IPS-18a (cell line): Measurements from ENCODE around the gene RARRES1.
A peak's percentile ranks its signal among the peaks of the same experiment; 100 is the strongest.

Experiments used
- H3K27ac ChIP-seq: one replicate; pipeline ENCODE4 v1.5.1; 2013; ENCODE audit warnings: low read length
- H3K27me3 ChIP-seq: one replicate; pipeline ENCODE4 v1.6.1; 2013; ENCODE audit warnings: mild to moderate bottlenecking, low read length; ENCODE audit not compliant: control insufficient read depth, insufficient read depth
- H3K36me3 ChIP-seq: one replicate; pipeline ENCODE4 v1.6.1; 2013; ENCODE audit warnings: low read depth, low read length; ENCODE audit not compliant: control insufficient read depth
- H3K4me1 ChIP-seq: one replicate; pipeline ENCODE4 v1.6.1; 2013; ENCODE audit warnings: low read depth, low read length; ENCODE audit not compliant: control insufficient read depth
- H3K4me3 ChIP-seq: one replicate; pipeline ENCODE4 v1.5.1; 2013; ENCODE audit warnings: low read length
- H3K9ac ChIP-seq: one replicate; pipeline ENCODE4 v1.6.1; 2013; ENCODE audit warnings: mild to moderate bottlenecking, low read length, moderate library complexity
- H3K9me3 ChIP-seq: one replicate; pipeline ENCODE4 v1.6.1; 2013; ENCODE audit warnings: low read depth, low read length; ENCODE audit not compliant: control insufficient read depth

The RARRES1 gene

DNA sequence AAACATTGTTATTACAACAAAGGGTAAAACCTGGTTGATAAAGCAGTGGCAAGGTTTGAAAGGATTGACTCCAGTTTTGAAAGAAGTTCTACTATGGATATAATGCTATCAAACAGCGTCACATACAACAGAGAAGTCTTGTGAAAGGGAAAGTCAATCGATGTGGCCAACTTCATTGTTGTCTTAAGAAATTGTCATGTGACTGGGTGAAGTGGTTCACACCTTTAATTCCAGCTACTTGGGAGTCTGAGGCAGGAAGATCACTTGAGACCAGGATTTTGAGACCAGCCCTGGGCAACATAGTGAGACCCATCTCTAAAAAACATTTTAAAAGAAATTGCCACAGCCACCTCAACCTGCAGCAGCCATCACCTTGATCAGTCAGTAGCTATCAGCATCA lies 53.6 kb downstream of the RARRES1 start:
- no peaks in the 10 kb centered on the region for H3K27me3 ChIP-seq
- H3K36me3 ChIP-seq = no peaks in the 10 kb centered on the region
- H3K4me3 ChIP-seq = no peak overlapping the region
- no peaks in the 10 kb centered on the region for H3K4me1 ChIP-seq
- no peak overlapping the region for H3K27ac ChIP-seq
- H3K9me3 ChIP-seq = no peaks in the 10 kb centered on the region
- no peak overlapping the region for H3K9ac ChIP-seq

DNA sequence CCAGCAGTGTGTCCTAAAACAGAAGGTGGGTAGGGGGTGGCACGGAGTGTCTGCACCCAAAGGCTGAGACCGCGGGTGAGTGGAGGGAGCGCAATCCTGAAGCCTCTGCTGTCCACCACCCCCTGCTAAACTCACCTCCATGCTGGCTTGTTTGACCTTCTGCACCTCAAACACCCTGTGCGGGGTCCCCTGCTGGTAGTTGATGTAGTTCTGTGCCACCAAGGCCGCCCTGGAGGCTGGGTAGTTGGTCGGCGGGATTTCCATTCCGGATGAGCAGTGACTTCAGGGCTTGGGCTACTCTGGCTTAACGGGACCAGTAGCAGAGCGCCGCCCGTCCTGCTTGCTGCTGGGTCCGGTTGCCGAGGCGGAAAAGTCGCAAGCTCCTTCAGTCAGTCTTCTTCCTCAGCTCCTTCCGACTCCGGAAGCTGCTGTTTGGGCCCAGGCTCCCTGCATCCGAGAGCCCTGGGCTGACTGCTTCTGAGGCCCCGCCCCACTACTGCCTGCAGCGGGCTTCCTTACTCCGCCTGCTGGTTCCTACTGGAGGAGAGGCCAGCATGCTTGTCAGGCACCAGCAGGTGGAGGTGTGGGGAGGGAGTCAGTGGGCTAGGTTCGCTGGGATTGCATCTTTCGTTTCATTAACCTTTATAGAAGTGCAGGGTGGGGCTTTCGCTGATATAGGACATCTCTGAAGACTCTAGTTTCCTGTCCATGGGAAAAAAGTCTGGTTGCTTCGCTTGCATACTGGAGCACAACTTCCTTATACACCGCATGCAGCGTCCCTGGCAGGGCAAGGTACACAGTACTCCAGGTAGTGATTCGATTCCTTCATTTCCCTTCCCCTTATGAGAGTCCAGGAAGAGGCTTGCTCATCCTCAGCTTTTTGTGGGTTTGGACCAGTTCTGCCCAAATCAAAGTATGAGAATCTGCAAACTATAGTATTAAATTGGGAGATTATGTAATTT lies 59.8 kb downstream of the RARRES1 start, which contains the start of gene LXN:
TSS of gene LXN (minus strand) at position 434 of the 962 bp plus-strand sequence. CDS start at position 264, 170 bp downstream.
- Histone ChIP-seq H3K9me3 (no peaks in the 10 kb centered on the region), H3K27ac (peak within 1 kb of the TSS; percentile 30), H3K36me3 (peaks cover 15% of the 10 kb centered on the region), H3K4me1 (peaks cover 3% of the 10 kb centered on the region), H3K27me3 (no peaks in the 10 kb centered on the region), H3K9ac (peak within 1 kb of the TSS; percentile 61), H3K4me3 (peak within 1 kb of the TSS; percentile 68)

DNA sequence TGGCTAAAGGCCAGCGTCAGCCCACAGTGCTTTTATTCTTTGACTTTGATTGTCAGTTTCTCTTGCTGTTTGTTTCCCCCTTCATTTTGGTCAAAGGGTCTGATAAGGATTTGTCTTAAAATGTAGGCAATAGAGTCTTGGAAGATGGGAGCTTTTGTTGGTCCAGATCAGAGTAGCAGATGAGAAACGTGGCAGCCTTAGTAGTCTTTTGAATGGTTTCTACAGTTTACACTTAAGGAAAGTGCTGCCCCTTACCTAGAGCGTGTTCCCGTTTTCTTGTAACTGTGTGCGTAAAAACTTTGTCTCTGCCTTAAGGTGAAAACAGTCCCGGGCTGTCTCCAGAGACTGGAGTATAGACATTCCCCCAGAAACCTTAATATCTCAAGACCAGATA lies 60.4 kb downstream of the RARRES1 start:
- Histone ChIP-seq H3K27ac (no peak overlapping the region), H3K4me1 (peaks cover 3% of the 10 kb centered on the region), H3K4me3 (peak overlapping the region; percentile 68), H3K36me3 (peaks cover 20% of the 10 kb centered on the region), H3K27me3 (no peaks in the 10 kb centered on the region), H3K9ac (peak overlapping the region; percentile 61), H3K9me3 (no peaks in the 10 kb centered on the region)

DNA sequence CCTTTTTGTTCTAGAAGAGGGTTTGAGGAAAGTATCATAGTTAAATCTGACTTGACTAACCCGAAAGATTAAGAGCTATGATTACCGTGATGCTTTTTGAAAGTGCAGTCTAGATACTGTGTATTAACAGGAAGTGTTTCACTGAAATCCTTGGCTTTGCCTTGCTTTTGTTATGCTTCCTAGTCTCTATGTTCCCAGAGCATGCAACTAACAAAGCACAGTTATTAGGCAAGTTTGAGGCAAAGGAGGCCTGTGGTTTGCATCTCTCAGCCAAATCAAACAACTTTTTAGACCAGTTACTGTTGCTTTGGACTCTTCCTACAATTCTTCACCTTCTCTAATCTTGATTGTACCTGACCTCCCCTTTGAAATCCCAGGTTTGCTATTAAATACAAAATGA lies 63.8 kb downstream of the RARRES1 start:
- H3K9me3 ChIP-seq = no peaks in the 10 kb centered on the region
- H3K36me3 ChIP-seq = peaks cover 40% of the 10 kb centered on the region
- no peak overlapping the region for H3K27ac ChIP-seq
- peaks cover 3% of the 10 kb centered on the region for H3K4me1 ChIP-seq
- no peaks in the 10 kb centered on the region for H3K27me3 ChIP-seq
- no peak overlapping the region for H3K4me3 ChIP-seq
- H3K9ac ChIP-seq = no peak overlapping the region

DNA sequence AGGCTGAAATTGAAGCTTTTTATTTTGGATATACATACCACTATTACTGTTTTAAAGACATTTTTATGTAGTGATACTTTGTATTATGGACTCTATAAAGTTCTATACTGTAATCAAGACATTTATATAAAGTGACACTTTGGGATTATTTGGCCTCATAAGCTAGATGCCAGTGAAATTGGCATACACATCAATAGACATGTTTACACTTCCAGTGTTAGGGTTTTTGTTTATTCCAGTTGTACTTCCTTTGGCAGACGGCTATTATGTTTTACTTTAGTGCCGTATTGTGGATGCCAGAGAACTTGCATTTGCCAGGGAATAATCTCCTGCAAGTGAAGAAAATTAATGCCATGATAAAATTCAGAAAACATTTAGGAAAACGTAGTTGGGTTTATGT lies 65.8 kb downstream of the RARRES1 start:
- H3K27me3 ChIP-seq = no peaks in the 10 kb centered on the region
- H3K4me1 ChIP-seq = peaks cover 3% of the 10 kb centered on the region
- no peaks in the 10 kb centered on the region for H3K9me3 ChIP-seq
- no peak overlapping the region for H3K4me3 ChIP-seq
- peaks cover 53% of the 10 kb centered on the region for H3K36me3 ChIP-seq
- H3K27ac ChIP-seq = no peak overlapping the region
- no peak overlapping the region for H3K9ac ChIP-seq

DNA sequence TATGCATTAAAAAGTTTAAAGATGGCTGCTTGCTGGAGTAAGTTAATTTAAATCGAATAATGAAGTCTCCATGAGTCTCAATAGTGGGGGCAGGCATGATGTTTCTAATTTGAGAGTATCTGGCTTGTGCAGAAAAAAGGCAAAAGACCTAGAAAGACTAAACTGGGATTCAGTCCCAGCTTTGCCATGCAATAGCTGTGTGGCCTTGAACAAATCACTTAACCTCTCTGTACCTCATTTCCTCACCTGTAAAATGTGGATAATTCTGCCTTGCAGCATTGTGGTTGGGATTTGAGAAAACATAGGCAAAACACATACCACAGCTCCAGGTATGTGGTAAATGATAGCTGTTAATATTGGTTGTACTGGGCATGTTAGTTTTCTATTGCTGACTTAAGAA lies 68.4 kb downstream of the RARRES1 start:
- H3K9me3 ChIP-seq = no peaks in the 10 kb centered on the region
- H3K36me3 ChIP-seq = peaks cover 67% of the 10 kb centered on the region
- no peak overlapping the region for H3K27ac ChIP-seq
- no peak overlapping the region for H3K4me3 ChIP-seq
- no peaks in the 10 kb centered on the region for H3K4me1 ChIP-seq
- H3K27me3 ChIP-seq = no peaks in the 10 kb centered on the region
- no peak overlapping the region for H3K9ac ChIP-seq

DNA sequence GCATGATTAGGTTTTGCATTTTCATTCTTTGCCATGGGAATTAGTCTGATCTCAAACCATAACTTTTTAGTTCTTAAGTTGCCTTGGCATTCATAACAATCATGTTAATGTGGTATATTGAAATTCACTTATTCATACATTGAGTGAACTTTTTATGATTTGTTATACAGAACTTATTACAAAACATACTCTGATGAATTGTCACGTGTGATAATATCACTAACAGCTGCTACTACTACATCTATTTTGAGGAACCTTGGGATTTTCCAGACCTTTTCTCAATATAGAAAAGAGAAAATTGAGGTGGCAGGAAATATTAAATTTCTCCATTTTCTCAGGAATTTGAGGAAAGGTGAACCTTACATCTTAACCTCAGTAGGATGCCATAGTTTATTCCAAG lies 69.0 kb downstream of the RARRES1 start:
- Histone ChIP-seq H3K36me3 (peaks cover 66% of the 10 kb centered on the region), H3K9ac (no peak overlapping the region), H3K27me3 (no peaks in the 10 kb centered on the region), H3K9me3 (no peaks in the 10 kb centered on the region), H3K4me3 (no peak overlapping the region), H3K27ac (no peak overlapping the region), H3K4me1 (no peaks in the 10 kb centered on the region)

DNA sequence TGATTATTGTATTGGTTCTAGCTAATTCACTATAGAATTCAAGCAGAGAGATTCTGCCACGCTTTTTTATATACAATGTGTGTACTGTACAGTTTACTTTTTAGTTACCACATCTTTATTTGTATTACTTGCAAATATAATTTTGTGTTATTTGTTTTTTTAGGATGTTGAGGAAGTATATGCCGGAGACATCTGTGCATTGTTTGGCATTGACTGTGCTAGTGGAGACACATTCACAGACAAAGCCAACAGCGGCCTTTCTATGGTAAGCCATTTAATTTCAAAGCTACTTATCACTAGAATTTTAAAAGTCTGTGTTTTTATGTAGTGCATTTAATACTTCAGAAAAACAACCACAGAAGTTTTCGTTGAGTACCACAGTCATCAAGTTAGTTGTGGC lies 71.5 kb downstream of the RARRES1 start:
- Histone ChIP-seq H3K36me3 (peaks cover 52% of the 10 kb centered on the region), H3K9me3 (no peaks in the 10 kb centered on the region), H3K27me3 (no peaks in the 10 kb centered on the region), H3K27ac (no peak overlapping the region), H3K9ac (no peak overlapping the region), H3K4me3 (no peak overlapping the region), H3K4me1 (no peaks in the 10 kb centered on the region)

DNA sequence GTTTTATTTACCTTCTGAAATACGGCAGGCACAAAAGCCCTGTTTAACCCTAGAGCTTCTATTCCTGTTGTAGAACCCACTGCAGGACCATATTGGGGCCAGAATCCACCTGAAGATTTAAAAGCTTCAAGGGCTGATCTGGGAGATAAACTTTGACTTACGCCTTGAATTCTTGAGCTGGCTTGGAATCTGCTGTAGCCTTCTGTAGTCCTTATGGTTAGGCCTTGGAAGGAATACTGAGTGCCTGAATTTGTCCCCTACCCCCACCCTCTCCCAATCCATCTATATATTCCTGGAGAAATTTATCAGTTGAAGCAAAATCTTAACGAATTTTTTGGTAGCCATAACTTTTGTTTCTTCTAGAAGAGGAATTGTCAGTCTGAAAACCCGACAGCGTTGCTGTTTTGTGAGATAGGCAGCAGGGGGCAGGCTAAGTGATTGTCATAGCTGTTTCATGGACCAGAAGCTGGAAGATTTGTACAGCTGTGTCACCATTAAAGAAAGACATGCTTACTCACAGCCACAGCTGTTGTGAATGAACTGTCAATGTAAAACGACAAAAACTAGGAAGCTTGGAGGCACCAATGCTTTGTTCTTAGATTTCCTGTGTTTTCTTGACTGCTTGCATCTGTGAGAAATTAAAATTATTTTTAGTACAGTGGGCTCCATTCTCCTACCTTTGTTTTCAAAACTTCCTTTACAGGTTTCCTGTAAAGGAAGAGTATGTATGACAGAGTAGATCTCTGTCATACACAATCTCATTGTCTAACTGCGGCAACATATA lies 72.6 kb downstream of the RARRES1 start:
- Histone ChIP-seq H3K9me3 (no peaks in the 10 kb centered on the region), H3K9ac (no peak overlapping the region), H3K27me3 (no peaks in the 10 kb centered on the region), H3K4me3 (no peak overlapping the region), H3K36me3 (peaks cover 46% of the 10 kb centered on the region), H3K27ac (no peak overlapping the region), H3K4me1 (no peaks in the 10 kb centered on the region)

DNA sequence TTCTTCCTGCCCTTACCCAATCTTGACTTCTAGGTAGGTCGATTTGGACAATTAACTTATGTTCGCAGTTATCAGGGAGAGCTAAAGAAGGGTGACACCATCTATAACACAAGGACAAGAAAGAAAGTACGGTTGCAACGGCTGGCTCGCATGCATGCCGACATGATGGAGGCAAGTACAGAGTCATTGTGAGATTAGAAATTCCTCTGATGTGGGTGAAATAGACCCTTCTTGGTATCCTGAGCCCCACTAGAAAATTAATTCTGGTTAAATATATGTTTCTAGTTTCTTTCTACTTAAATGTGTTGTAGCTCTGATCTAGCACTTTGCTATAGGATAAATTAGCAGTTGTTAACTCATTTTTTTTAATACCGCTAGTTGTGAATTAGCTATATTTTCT lies 73.4 kb downstream of the RARRES1 start:
- Histone ChIP-seq H3K9me3 (no peaks in the 10 kb centered on the region), H3K4me1 (no peaks in the 10 kb centered on the region), H3K27me3 (no peaks in the 10 kb centered on the region), H3K9ac (no peak overlapping the region), H3K4me3 (no peak overlapping the region), H3K36me3 (peaks cover 42% of the 10 kb centered on the region), H3K27ac (no peak overlapping the region)

DNA sequence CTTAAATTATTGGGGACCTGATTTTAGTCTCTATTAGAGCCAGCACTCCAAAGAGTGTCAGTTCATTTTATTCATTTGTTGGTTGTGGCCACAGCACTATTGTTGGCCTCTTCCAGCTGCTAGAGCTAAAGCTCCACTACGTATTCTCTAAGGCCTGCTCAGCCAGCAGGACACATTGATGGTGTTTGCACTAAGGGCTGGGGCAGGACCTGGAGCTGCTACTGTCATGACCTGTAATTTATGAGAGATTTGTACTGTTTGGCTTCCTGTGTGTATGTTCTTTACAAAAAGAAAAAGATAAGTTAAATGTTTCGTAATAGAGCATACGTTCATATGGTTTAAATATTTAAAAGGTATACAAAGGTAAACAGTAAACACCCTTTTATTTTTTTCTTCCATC lies 79.8 kb downstream of the RARRES1 start:
- Histone ChIP-seq H3K27ac (no peak overlapping the region), H3K36me3 (peaks cover 53% of the 10 kb centered on the region), H3K9ac (no peak overlapping the region), H3K9me3 (no peaks in the 10 kb centered on the region), H3K27me3 (no peaks in the 10 kb centered on the region), H3K4me1 (no peaks in the 10 kb centered on the region), H3K4me3 (no peak overlapping the region)
